Pancreas (tissue), 10 donors: ENCODE results near the gene C11orf86. TPM values are rescaled to one million over a fixed set of nuclear protein-coding genes. Genes with fewer than 3 reads are reported as not detected.
A peak's percentile ranks its signal among the peaks of the same experiment; 100 is the strongest.

Source experiments
- ATAC-seq, 4 donors: fragments of 200-7000 bp; cut with Tn5 transposase; one replicate each; pipeline versions ENCODE4 v1.8.0 to v1.9.1; 2020; ENCODE audit warnings: mild to moderate bottlenecking in 4 of 4, moderate library complexity in 4 of 4
- DNase-seq, 6 donors: peaks; one replicate each; pipeline ENCODE4 v3.0.0-alpha.2; 2020
- FAIRE-seq: peaks from 2 replicates; lab custom pipeline; 2012; peaks lifted over from hg19 to GRCh38; lab: Jason Lieb, UNC
- H3K27ac ChIP-seq, 4 donors: fragments of 200-600 bp; sonication (generic); 1 replicate in 3 of 4; 2 replicates in 1 of 4; pipeline versions ENCODE4 v1.5.0 to v1.8.0; 2020
- H3K27me3 ChIP-seq, 4 donors: fragments of 200-600 bp; one replicate each; pipeline ENCODE4 v1.8.0; 2021
- H3K36me3 ChIP-seq, 3 donors: fragments of 200-600 bp; sonication (generic) in 1 of 3; one replicate each; pipeline versions ENCODE4 v1.5.0 to v1.8.0; 2020 to 2021
- H3K4me1 ChIP-seq, 3 donors: fragments of 200-600 bp; one replicate each; pipeline ENCODE4 v1.8.0; 2021
- H3K4me3 ChIP-seq, 4 donors: fragments of 200-600 bp; sonication (generic) in 2 of 4; one replicate each; pipeline versions ENCODE4 v1.5.0 to v1.8.0; 2020 to 2021
- H3K9me3 ChIP-seq, 4 donors: fragments of 200-600 bp; one replicate each; pipeline ENCODE4 v1.8.0; 2021
- WGBS, 2 donors: extraction: QIAGEN DNeasy Blood & Tissue Kit; methylation state at CpG; one replicate each; pipeline ENCODE4 v1.1.7; 2013; 5-methylcytosine and 5-hydroxymethylcytosine counted together
- intact Hi-C, 3 donors: fragments of 100-400 bp; cut with DNase I; formaldehyde crosslinking; loops; one replicate each; pipeline versions ENCODE4 v1.11.1 to v1.14.2; 2022
- microRNA-seq, 2 donors: library from miRNA; unstranded; fragments of <30 nt; microRNA quantifications; one replicate each; pipeline versions ENCODE4 to v1.1.0, GENCODE V29; 2019 to 2020
- polyA plus RNA-seq, 2 donors: library from polyadenylated mRNA; stranded (reverse); fragments of 200-250 nt; gene quantifications; one replicate each; pipeline ENCODE4 v1.2.3, GENCODE V29; 2013
- total RNA-seq, 6 donors: library from RNA; stranded (reverse); fragmentation: NEBNext Ultra II Directional in 4 of 6; extraction: Animal tissue kit (Norgen Biotek cat#: 25700) in 4 of 6; gene quantifications; one replicate each; pipeline versions ENCODE4 v1.2.1 to v1.2.4, GENCODE V29; 2021 to 2023
- TF ChIP-seq, protein P1 (sequence below), 4 donors: fragments of 200-600 bp; sonication (generic) in 3 of 4; IDR thresholded peaks; one replicate each; pipeline versions ENCODE4 v1.5.0 to v1.8.0; 2021; ENCODE audit warnings: antibody characterized with exemption in 4 of 4
- donor health status: healthy with polysubstance abuse.
- donor health status: DM: no; HTN: no; CAD: no; lungs with moderate emphysema.
- donor health status: DM: no; HTN: no; CAD: no.
- donor health status: control.
- donor health status: control.
- donor health status: Bipolar disorder and iron deficiency.
- donor health status: DM: yes; HTN: yes; CAD: no.
- donor health status: DM: no; HTN: no; CAD: no.
- donor health status: DM: no; HTN: no; CAD: no.
- donor health status: DM: yes; HTN: yes; CAD: no.

Gene C11orf86
- total and polyA plus RNA-seq, 8 donors: 0.07 to 0.38 TPM; not detected in 6

DNA sequence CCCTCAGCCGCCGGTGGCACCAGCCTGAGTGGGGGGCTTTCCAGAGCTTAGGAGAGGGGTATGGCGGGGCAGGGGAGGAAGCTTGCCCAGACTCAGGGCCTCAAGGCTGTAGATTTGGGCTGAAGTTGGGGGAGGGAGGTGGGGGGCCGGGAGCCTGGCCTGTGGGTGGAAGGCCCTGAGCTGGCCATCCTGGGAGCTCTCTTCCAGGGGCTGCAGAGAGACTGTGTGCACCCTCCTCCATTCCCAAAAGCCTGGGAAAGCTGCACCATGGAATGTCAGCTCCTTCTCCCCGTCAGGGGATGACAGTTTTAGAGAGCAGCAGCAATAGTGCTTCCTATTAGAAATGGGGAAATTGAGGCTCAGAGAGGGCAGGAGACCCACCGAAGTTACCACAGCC is 48.9 kb downstream of the C11orf86 start:
- 41 to 64% methylated on average over 6 of the region's 6 CpGs for WGBS, 2 donors
- FAIRE-seq (no peak), ATAC-seq (no peak), DNase-seq (no peak)
- H3K27me3 ChIP-seq: no peaks in the 10 kb centered on the region
- H3K9me3 ChIP-seq: no peaks in the 10 kb centered on the region
- intact Hi-C loops: no loop called here
- no peaks in the 10 kb centered on the region for H3K36me3 ChIP-seq
- H3K4me3 ChIP-seq: peak overlapping the region in 2 of 4 donors; percentile 42 to 52
- peaks cover 0 to 3% (median 0%) of the 10 kb centered on the region in 3 donors for H3K4me1 ChIP-seq
- H3K27ac ChIP-seq: no peak overlapping the region
- TF ChIP-seq, protein P1, sequence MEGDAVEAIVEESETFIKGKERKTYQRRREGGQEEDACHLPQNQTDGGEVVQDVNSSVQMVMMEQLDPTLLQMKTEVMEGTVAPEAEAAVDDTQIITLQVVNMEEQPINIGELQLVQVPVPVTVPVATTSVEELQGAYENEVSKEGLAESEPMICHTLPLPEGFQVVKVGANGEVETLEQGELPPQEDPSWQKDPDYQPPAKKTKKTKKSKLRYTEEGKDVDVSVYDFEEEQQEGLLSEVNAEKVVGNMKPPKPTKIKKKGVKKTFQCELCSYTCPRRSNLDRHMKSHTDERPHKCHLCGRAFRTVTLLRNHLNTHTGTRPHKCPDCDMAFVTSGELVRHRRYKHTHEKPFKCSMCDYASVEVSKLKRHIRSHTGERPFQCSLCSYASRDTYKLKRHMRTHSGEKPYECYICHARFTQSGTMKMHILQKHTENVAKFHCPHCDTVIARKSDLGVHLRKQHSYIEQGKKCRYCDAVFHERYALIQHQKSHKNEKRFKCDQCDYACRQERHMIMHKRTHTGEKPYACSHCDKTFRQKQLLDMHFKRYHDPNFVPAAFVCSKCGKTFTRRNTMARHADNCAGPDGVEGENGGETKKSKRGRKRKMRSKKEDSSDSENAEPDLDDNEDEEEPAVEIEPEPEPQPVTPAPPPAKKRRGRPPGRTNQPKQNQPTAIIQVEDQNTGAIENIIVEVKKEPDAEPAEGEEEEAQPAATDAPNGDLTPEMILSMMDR (IDR thresholded peaks at IDR 0.05): no peak

DNA sequence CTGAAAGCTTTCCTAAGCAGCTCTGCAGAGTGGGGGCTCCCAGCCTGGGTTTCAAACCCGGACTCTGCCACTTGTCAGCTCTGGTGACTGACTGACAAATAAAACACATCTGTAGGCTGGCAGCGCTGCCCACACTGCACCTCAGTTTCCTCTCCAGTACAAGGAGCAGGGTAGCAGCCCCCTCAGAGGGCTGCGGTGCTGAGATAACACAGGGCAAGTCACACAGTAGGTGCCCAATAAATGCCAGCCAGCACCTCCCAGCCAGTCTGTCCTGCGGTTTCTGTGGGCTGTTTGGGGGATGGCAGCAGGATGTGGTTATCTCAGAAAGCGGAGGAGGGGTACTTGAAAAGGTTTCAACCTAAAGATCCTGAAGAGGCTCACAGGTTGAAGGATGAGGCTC is 49.3 kb downstream of the C11orf86 start:
- Histone ChIP-seq H3K4me3 (no peak overlapping the region), H3K4me1 (peaks cover 0 to 3% (median 0%) of the 10 kb centered on the region in 3 donors), H3K36me3 (no peaks in the 10 kb centered on the region), H3K27me3 (no peaks in the 10 kb centered on the region), H3K9me3 (no peaks in the 10 kb centered on the region), H3K27ac (no peak overlapping the region)
- TF ChIP-seq, protein P1 (IDR thresholded peaks at IDR 0.05): no peak
- DNase-seq (no peak), FAIRE-seq (no peak), ATAC-seq (no peak)
- intact Hi-C loops: no loop called here
- 88 to 89% methylated on average over 5 of the region's 5 CpGs for WGBS, 2 donors

DNA sequence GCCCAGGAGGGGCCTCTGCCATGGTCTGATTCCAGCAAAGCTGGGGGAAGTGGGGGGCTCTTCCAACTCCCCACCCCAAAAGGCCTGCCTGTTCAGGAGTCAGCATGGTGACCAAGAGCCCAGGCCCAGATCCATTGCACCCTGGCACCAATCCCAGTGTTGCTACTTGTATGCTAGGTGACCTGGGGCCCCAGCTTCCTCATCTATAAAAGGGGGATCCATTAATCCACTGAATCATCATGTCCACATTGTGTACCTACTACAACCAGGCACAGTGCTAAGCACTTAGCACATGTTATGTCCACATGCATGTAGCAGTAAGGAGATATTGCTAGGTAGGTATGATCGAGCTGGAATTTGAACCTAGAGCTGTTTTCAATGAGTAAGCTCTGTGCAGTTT is 49.9 kb downstream of the C11orf86 start:
- WGBS, 2 donors: 82 to 83% methylated on average over 1 of the region's 1 CpG
- H3K27me3 ChIP-seq: no peaks in the 10 kb centered on the region
- ATAC-seq (no peak), FAIRE-seq (no peak), DNase-seq (no peak)
- H3K36me3 ChIP-seq: no peaks in the 10 kb centered on the region
- TF ChIP-seq, protein P1 (IDR thresholded peaks at IDR 0.05): no peak
- no peak overlapping the region for H3K4me3 ChIP-seq
- intact Hi-C loops: no loop called here
- peaks cover 0 to 3% (median 0%) of the 10 kb centered on the region in 3 donors for H3K4me1 ChIP-seq
- H3K9me3 ChIP-seq: no peaks in the 10 kb centered on the region
- no peak overlapping the region for H3K27ac ChIP-seq

DNA sequence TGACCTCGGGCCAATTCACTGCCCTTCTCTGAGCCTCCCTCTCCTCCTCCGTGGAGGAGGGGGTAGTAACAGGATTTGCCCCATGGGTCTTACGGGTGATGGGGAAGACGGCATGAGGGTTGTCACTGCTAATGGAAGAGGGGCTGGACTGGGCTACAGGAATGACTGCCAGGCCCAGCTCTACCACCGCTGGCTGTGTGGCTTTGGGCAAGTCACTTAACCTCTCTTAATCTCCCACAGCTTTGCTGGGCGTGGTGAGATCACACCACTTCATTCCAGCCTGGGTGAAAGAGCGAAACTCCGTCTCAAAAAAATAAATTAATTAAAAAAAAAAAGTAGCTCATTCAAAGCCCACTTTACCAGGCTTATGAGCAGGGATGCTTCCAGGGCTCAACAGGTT is 50.6 kb downstream of the C11orf86 start:
- WGBS, 2 donors: 77 to 94% methylated on average over 8 of the region's 8 CpGs
- TF ChIP-seq, protein P1 (IDR thresholded peaks at IDR 0.05): no peak
- DNase-seq: no peak
- H3K36me3 ChIP-seq: no peaks in the 10 kb centered on the region
- ATAC-seq: no peak
- no peaks in the 10 kb centered on the region for H3K9me3 ChIP-seq
- H3K4me3 ChIP-seq: no peak overlapping the region
- H3K27me3 ChIP-seq: no peaks in the 10 kb centered on the region
- no peak for FAIRE-seq
- peaks cover 0 to 3% (median 0%) of the 10 kb centered on the region in 3 donors for H3K4me1 ChIP-seq
- H3K27ac ChIP-seq: no peak overlapping the region
- intact Hi-C loops: no loop called here

Small RNAs within 50 kb of the gene (microRNA-seq; reads per million reads assigned to microRNA genes)
- 0 reads per million in 2 donors for gene MIR3163

Other genes starting within 250 kb of the C11orf86 start
- gene SPTBN2, start 246.1 kb upstream of the C11orf86 start, total RNA-seq: 10 to 100 TPM; 32.6 to 59.8 (median 38.7) TPM
- gene SPTBN2, start 246.1 kb upstream of the C11orf86 start, polyA plus RNA-seq: 10 to 100 TPM; 17.8 to 45.9 TPM
- gene RCE1, start 131.9 kb upstream of the C11orf86 start, total RNA-seq: 10 to 100 TPM in 3 of 6 donors, 1 to 10 TPM in 3; 8.2 to 13.2 (median 9.4) TPM
- gene RCE1, start 131.9 kb upstream of the C11orf86 start, polyA plus RNA-seq: 10 to 100 TPM; 10.1 to 19.0 TPM
- 1 to 10 TPM in 4 of 6 donors, under 1 TPM in 2; 0.51 to 7.8 (median 2.4) TPM for gene LRFN4, start 118.2 kb upstream of the C11orf86 start, total RNA-seq
- gene LRFN4, start 118.2 kb upstream of the C11orf86 start, polyA plus RNA-seq: 1 to 10 TPM; 3.9 to 6.9 TPM
- gene PC, start 16.9 kb upstream of the C11orf86 start, total RNA-seq: 10 to 100 TPM in 3 of 6 donors, 1 to 10 TPM in 3; 4.1 to 14.4 (median 8.9) TPM
- 10 to 100 TPM; 13.6 to 16.0 TPM for gene PC, start 16.9 kb upstream of the C11orf86 start, polyA plus RNA-seq
- gene SYT12, start 47.8 kb downstream of the C11orf86 start, total RNA-seq: 1 to 10 TPM in 2 of 6 donors, under 1 TPM in 4; 0.37 to 2.6 (median 0.42) TPM
- 1 to 10 TPM in 1 of 2 donors, under 1 TPM in 1; 0.19 to 1.7 TPM for gene SYT12, start 47.8 kb downstream of the C11orf86 start, polyA plus RNA-seq
- 10 to 100 TPM; 14.9 to 20.3 (median 18.5) TPM for gene RHOD, start 81.5 kb downstream of the C11orf86 start, total RNA-seq
- 10 to 100 TPM; 18.6 to 45.8 TPM for gene RHOD, start 81.5 kb downstream of the C11orf86 start, polyA plus RNA-seq
- 10 to 100 TPM; 17.2 to 39.1 (median 23.1) TPM for gene KDM2A, start 144.0 kb downstream of the C11orf86 start, total RNA-seq
- 10 to 100 TPM; 19.2 to 22.6 TPM for gene KDM2A, start 144.0 kb downstream of the C11orf86 start, polyA plus RNA-seq